Gastroesophageal sphincter (tissue), 3 donors: Measurements from ENCODE around the gene CDV3.
"Not testable (repeated sequence)": the region's sequence is repeated elsewhere in the genome, so short reads cannot be mapped to it uniquely, and the experiment has no call there.

Source experiments
- EP300 ChIP-seq: sonication (generic); formaldehyde crosslinking; IDR thresholded peaks from one replicate; pipeline ENCODE4 v1.6.1; 2017; ENCODE audit warnings: antibody characterized with exemption, mild to moderate bottlenecking
- POLR2AphosphoS5 ChIP-seq: sonication (generic); formaldehyde crosslinking; IDR thresholded peaks from one replicate; pipeline ENCODE4 v1.6.1; 2017; ENCODE audit warnings: antibody characterized with exemption
- TF ChIP-seq, protein P1 (sequence below), 4 experiments: fragments of 200-600 bp in 2 of 4; fragments of 450-650 bp in 2 of 4; sonication (generic) in 1 of 4; IDR thresholded peaks; one replicate each; pipeline ENCODE4 v1.5.1; 2017 to 2019; ENCODE audit warnings: antibody characterized with exemption in 4 of 4, mild to moderate bottlenecking in 2 of 4, moderate library complexity in 2 of 4

DNA sequence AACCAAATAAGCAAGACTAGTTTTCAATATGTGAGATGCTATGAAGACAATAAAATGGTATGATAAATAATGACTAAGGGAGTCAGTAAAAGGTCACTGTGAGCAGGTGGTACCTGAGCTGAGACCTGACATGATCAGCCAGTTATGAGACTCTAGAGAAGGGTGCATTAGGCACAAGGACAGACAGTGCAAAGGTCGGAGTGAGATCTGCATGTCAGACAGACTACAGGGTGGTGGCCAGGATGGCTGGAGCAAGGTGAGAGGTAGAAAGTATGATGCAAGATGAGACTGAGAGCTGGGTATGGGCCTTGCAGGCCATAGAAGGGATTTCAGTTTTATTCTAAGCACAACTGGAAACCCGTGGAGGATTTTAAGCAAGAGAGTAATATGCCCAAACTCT lies 28.5 kb upstream of the CDV3 start:
- TF ChIP-seq, protein P1, sequence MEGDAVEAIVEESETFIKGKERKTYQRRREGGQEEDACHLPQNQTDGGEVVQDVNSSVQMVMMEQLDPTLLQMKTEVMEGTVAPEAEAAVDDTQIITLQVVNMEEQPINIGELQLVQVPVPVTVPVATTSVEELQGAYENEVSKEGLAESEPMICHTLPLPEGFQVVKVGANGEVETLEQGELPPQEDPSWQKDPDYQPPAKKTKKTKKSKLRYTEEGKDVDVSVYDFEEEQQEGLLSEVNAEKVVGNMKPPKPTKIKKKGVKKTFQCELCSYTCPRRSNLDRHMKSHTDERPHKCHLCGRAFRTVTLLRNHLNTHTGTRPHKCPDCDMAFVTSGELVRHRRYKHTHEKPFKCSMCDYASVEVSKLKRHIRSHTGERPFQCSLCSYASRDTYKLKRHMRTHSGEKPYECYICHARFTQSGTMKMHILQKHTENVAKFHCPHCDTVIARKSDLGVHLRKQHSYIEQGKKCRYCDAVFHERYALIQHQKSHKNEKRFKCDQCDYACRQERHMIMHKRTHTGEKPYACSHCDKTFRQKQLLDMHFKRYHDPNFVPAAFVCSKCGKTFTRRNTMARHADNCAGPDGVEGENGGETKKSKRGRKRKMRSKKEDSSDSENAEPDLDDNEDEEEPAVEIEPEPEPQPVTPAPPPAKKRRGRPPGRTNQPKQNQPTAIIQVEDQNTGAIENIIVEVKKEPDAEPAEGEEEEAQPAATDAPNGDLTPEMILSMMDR (IDR thresholded peaks at IDR 0.05), result not testable (repeated sequence)
- TF ChIP-seq POLR2AphosphoS5, EP300: not testable (repeated sequence)
